Dedifferentiated amniotic fluid mesenchymal stem cell (primary cell): ENCODE results near the gene RGL4.

Source experiments
- DNase-seq: peaks from one replicate; pipeline ENCODE4 v3.0.0-alpha.2; 2016; ENCODE audit errors: extremely low spot score

RGL4 gene

DNA sequence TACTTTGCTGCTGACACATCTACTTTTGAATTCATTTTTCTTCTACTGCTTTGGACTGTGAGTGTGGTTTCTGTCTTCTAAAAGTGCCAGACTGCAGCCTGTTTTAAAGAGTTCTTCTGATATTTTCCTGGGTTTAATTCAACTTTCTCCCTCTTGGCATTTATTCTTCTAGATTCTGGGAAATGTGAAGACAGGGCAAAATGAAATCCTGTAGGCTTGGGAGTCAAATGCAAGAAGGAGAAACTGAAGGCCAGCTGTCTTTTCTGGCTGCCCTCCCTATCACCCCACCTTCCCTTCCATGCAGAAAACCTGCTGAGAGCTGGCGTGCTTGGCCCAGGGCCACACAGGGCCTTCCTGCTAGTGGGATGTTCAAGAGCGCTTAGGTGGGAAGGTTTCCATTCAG lies 52.5 kb downstream of the RGL4 start:
- DNase-seq: no peak

DNA sequence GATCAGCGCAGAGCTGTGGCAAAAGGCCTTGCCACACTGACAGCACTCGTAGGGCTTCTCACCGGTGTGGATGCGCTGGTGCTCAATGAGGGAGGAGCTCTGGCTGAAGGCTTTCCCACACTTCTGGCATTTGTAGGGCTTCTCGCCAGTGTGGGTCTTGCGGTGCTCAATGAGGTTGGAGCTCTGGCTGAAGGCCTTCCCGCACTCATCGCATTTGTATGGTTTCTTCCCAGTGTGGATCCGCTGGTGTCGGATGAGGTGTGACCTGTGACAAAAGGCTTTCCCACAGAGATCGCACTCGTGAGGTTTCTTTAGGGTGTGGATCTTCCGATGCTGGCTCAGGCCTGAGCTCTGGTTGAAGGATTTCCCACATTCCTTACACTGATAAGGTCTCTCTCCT lies 53.2 kb downstream of the RGL4 start:
- DNase-seq: no peak

DNA sequence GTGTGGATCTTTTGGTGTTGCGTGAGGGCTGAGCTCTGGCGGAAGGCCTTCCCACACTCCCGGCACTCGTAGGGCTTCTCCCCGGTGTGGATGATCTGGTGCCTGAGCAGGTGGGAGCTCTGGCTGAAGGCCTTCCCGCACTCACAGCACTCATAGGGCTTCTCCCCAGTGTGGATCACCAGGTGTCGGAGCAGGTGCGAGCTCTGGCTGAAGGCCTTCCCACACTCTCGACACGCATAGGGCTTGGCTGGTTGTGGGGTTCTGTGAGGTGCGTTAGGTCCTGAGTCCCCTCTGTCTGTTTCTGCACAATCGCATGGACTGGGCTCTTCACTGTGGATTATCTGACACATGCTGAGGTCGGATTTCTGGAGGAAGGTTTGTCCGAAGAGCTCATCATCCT lies 53.7 kb downstream of the RGL4 start:
- no peak for DNase-seq

GRCh38 chr22:23745791-23746190 lies 55.0 kb downstream of the RGL4 start:
- DNase-seq: no peak
